Measurements from ENCODE around the gene PROX1.

The PROX1 gene

DNA sequence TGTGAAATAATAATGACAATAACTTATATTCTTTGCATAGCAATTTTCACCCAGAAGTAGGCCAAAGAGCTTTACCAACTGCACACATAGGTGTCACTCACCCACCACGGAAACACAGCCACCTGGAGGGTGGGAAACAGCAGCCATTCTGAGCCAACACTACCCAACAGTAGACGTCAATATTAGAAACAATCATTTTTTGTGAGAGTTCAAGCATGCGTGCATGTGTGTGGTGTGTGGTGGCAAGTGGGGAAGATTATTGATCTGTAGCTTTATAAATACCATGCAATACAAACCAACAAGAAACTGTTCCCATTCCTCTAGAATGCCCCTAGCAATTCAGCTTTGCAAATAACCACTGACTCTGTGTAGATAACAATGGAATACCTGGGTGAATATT, 19.1 kb downstream of the PROX1 start:
- H3K9me2 ChIP-seq (replicated peaks; ENCODE audit: control insufficient read depth, low read length): no peaks in the 10 kb centered on the region
- no peaks in the 10 kb centered on the region for H3K9me3 ChIP-seq (ENCODE audit: control insufficient read depth, insufficient read depth, low read length)
- no peak overlapping the region for H3K4me2 ChIP-seq (ENCODE audit: low read length)
- H4K20me1 ChIP-seq (ENCODE audit: control insufficient read depth, insufficient read depth, low read depth, low read length): no peaks in the 10 kb centered on the region
- H3F3A ChIP-seq (ENCODE audit: control insufficient read depth, insufficient read depth): no peaks in the 10 kb centered on the region
- no peaks in the 10 kb centered on the region for H3K4me1 ChIP-seq (ENCODE audit: control insufficient read depth, low read length)
- H3K27ac ChIP-seq (ENCODE audit: low read depth, low read length): no peak overlapping the region
- TF ChIP-seq, protein P1, sequence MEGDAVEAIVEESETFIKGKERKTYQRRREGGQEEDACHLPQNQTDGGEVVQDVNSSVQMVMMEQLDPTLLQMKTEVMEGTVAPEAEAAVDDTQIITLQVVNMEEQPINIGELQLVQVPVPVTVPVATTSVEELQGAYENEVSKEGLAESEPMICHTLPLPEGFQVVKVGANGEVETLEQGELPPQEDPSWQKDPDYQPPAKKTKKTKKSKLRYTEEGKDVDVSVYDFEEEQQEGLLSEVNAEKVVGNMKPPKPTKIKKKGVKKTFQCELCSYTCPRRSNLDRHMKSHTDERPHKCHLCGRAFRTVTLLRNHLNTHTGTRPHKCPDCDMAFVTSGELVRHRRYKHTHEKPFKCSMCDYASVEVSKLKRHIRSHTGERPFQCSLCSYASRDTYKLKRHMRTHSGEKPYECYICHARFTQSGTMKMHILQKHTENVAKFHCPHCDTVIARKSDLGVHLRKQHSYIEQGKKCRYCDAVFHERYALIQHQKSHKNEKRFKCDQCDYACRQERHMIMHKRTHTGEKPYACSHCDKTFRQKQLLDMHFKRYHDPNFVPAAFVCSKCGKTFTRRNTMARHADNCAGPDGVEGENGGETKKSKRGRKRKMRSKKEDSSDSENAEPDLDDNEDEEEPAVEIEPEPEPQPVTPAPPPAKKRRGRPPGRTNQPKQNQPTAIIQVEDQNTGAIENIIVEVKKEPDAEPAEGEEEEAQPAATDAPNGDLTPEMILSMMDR (IDR thresholded peaks at IDR 0.05; ENCODE audit: low read depth, low read length, poor library complexity, severe bottlenecking): no peak
- no peak for TF ChIP-seq EZH2phosphoT487 (IDR thresholded peaks at IDR 0.05; ENCODE audit: borderline replicate concordance, low read length)
- no peaks in the 10 kb centered on the region for H3K27me3 ChIP-seq (ENCODE audit: control insufficient read depth, low read length)
- no peaks in the 10 kb centered on the region for H3K79me2 ChIP-seq (ENCODE audit: control insufficient read depth, low read length)
- peaks cover 13% of the 10 kb centered on the region for H3K36me3 ChIP-seq (ENCODE audit: control insufficient read depth, low read length)
- no peak overlapping the region for H3K4me3 ChIP-seq (ENCODE audit: low read length)

DNA sequence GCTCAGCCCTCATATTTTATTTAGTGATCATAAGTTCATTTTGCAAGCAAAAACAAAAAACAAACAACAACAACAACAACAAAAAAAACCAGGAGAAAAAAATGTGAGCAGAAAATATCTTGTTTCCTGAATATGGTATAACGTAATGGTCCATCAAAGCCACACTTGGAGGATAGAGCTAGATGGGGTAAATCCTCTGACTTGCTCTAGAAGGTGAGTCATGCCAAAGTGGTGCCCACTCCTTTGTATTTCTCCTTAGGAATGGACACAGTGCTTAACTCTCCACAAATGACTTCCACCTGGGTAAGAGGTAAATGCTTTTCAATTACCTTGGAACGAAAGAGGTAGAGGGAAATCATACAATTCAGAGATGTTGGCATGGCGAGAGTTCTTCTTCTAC, 20.6 kb downstream of the PROX1 start:
- Histone ChIP-seq H3K27ac (ENCODE audit: low read depth, low read length) (no peak overlapping the region), H3K4me1 (ENCODE audit: control insufficient read depth, low read length) (no peaks in the 10 kb centered on the region), H3K4me3 (ENCODE audit: low read length) (no peak overlapping the region), H4K20me1 (ENCODE audit: control insufficient read depth, insufficient read depth, low read depth, low read length) (no peaks in the 10 kb centered on the region), H3K27me3 (ENCODE audit: control insufficient read depth, low read length) (no peaks in the 10 kb centered on the region), H3K4me2 (ENCODE audit: low read length) (no peak overlapping the region), H3K79me2 (ENCODE audit: control insufficient read depth, low read length) (no peaks in the 10 kb centered on the region), H3K9me3 (ENCODE audit: control insufficient read depth, insufficient read depth, low read length) (no peaks in the 10 kb centered on the region), H3F3A (ENCODE audit: control insufficient read depth, insufficient read depth) (no peaks in the 10 kb centered on the region), H3K9me2 (replicated peaks; ENCODE audit: control insufficient read depth, low read length) (no peaks in the 10 kb centered on the region), H3K36me3 (ENCODE audit: control insufficient read depth, low read length) (peaks cover 22% of the 10 kb centered on the region)
- TF ChIP-seq, protein P1 (IDR thresholded peaks at IDR 0.05; ENCODE audit: low read depth, low read length, poor library complexity, severe bottlenecking): no peak
- TF ChIP-seq EZH2phosphoT487 (IDR thresholded peaks at IDR 0.05; ENCODE audit: borderline replicate concordance, low read length): no peak

DNA sequence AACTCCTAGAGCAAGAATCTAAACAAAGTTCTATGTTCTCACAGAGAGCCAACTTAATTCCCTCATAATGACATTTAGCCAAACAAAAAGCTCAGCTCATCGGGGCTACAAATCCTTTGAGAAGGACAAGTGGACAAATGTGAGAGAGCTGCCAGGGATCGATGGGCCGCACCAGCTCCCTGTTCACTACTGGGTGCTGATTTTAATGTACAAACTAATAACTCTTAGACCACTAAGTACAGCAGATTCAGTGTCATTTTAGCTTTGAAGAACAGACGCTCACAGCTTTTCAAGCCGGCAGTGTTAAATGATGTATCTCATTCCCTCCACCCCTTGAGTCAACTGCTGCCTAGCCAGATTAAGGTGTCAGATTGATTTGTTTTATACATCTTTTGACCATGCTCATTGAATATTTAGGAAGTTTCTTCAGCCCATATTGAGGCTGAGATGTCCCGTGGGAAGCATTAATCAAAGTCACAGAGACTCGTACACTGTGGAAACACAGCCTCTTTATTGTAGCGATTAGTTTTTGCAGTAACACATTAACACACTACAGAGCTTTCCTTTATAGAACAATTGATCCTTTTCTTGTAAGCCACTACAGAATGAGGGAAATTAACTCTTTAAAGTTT, 21.1 kb downstream of the PROX1 start:
- Histone ChIP-seq H3K27me3 (ENCODE audit: control insufficient read depth, low read length) (no peaks in the 10 kb centered on the region), H3K4me1 (ENCODE audit: control insufficient read depth, low read length) (no peaks in the 10 kb centered on the region), H3K27ac (ENCODE audit: low read depth, low read length) (no peak overlapping the region), H3K9me2 (replicated peaks; ENCODE audit: control insufficient read depth, low read length) (no peaks in the 10 kb centered on the region), H3K4me2 (ENCODE audit: low read length) (no peak overlapping the region), H3K79me2 (ENCODE audit: control insufficient read depth, low read length) (no peaks in the 10 kb centered on the region), H3K9me3 (ENCODE audit: control insufficient read depth, insufficient read depth, low read length) (no peaks in the 10 kb centered on the region), H4K20me1 (ENCODE audit: control insufficient read depth, insufficient read depth, low read depth, low read length) (no peaks in the 10 kb centered on the region), H3K36me3 (ENCODE audit: control insufficient read depth, low read length) (peaks cover 22% of the 10 kb centered on the region), H3K4me3 (ENCODE audit: low read length) (no peak overlapping the region), H3F3A (ENCODE audit: control insufficient read depth, insufficient read depth) (no peaks in the 10 kb centered on the region)
- TF ChIP-seq EZH2phosphoT487 (IDR thresholded peaks at IDR 0.05; ENCODE audit: borderline replicate concordance, low read length): no peak
- TF ChIP-seq, protein P1 (IDR thresholded peaks at IDR 0.05; ENCODE audit: low read depth, low read length, poor library complexity, severe bottlenecking): no peak

Data from DOHH2 (cell line).